A549 (cell line): ENCODE data around the gene TEDDM1. TPM values are rescaled to one million over a fixed set of nuclear protein-coding genes. Genes with fewer than 3 reads are reported as not detected.

ENCODE experiments used
- ATAC-seq, 2 experiments: fragments of 200-7000 bp in 1 of 2; fragments of >200 bp in 1 of 2; cut with Nextera tagmentation in 1 of 2; cut with Tn5 transposase in 1 of 2; 3 replicates each; pipeline versions ENCODE4 v1.8.0 to v1.9.1; 2018 to 2020; ENCODE audit warnings: mild to moderate bottlenecking in 1 of 2, moderate library complexity in 1 of 2
- CTCF ChIA-PET: fragments of 300-600 bp; sonication (Branson Sonifier 250); formaldehyde crosslinking; extraction: SDS; loops from one replicate; lab custom pipeline; 2021; ENCODE audit warnings: antibody characterized with exemption, inconsistent platforms; lab: Yijun Ruan, JAX
- POLR2A ChIA-PET: fragments of 350-600 bp; formaldehyde crosslinking; extraction: SDS; loops from one replicate; lab custom pipeline; 2021; ENCODE audit warnings: antibody characterized with exemption, inconsistent platforms; lab: Yijun Ruan, JAX
- DNase-seq, 2 experiments: peaks; one replicate each; pipeline versions ENCODE4 v3.0.0 to v3.0.0-alpha.2; 2011 to 2016; ENCODE audit warnings: low read depth in 1 of 2, low spot score in 1 of 2
- FAIRE-seq: peaks from 2 replicates; lab custom pipeline; 2011; peaks lifted over from hg19 to GRCh38; lab: Jason Lieb, UNC
- H3K27ac ChIP-seq, 2 experiments: fragments of >200 bp; sonication (Bioruptor Twin); formaldehyde crosslinking; 3 replicates each; pipeline ENCODE4 v1.5.1; 2016 to 2017
- H3K4me1 ChIP-seq: fragments of >200 bp; sonication (Bioruptor Twin); formaldehyde crosslinking; 3 replicates; pipeline ENCODE4 v1.6.1; 2016
- H3K4me2 ChIP-seq: fragments of >200 bp; sonication (Bioruptor Twin); formaldehyde crosslinking; 3 replicates; pipeline ENCODE4 v1.6.1; 2016
- H3K4me3 ChIP-seq: fragments of >200 bp; sonication (Bioruptor Twin); formaldehyde crosslinking; 3 replicates; pipeline ENCODE4 v1.5.1; 2016
- H3K9me3 ChIP-seq: fragments of >200 bp; sonication (Bioruptor Twin); formaldehyde crosslinking; 3 replicates; pipeline ENCODE4 v1.6.1; 2016
- EHF ChIP-seq: fragments of 250-450 bp; sonication (Bioruptor Pico); IDR thresholded peaks from 2 replicates; pipeline ENCODE4 v1.5.0; 2020; ENCODE audit warnings: mild to moderate bottlenecking
- GATA3 ChIP-seq: IDR thresholded peaks from 2 replicates; pipeline ENCODE4 v1.6.1; 2012; ENCODE audit warnings: borderline replicate concordance
- HDAC2 ChIP-seq: fragments of 200-600 bp; sonication (generic); IDR thresholded peaks from 2 replicates; pipeline ENCODE4 v1.6.1; 2016
- NPAS2 ChIP-seq: fragments of 250-450 bp; sonication (Bioruptor Pico); IDR thresholded peaks from 2 replicates; pipeline ENCODE4 v1.8.0; 2022; ENCODE audit warnings: mild to moderate bottlenecking, moderate library complexity, borderline replicate concordance
- RCOR1 ChIP-seq: fragments of 150-350 bp; IDR thresholded peaks from 2 replicates; pipeline ENCODE4 v1.6.1; 2014; ENCODE audit warnings: antibody characterized with exemption, low read length, low read depth
- SREBF2 ChIP-seq: fragments of 450-650 bp; IDR thresholded peaks from 2 replicates; pipeline ENCODE4 v1.6.1; 2014; ENCODE audit warnings: mild to moderate bottlenecking, moderate library complexity
- ZFP36 ChIP-seq: fragments of 450-650 bp; IDR thresholded peaks from 2 replicates; pipeline ENCODE4 v1.6.1; 2014; ENCODE audit warnings: borderline replicate concordance; ENCODE audit not compliant: partially characterized antibody
- WGBS: methylation state at CpG from one replicate; pipeline ENCODE4 v1.1.6; 2017; ENCODE audit errors: missing lambda C conversion rate; 5-methylcytosine and 5-hydroxymethylcytosine counted together
- polyA plus RNA-seq, 4 experiments: library from polyadenylated mRNA; depleted of rRNA in 3 of 4; stranded (reverse); fragments of >200 nt; fragmentation: RNase III in 1 of 4; extraction: RNeasy Plus Mini Kit Qiagen cat#74134 plus additional on column Dnase treatment in 1 of 4; gene quantifications; 2 replicates in 3 of 4; 3 replicates in 1 of 4; pipeline ENCODE4 v1.2.3, GENCODE V29; 2011 to 2017
- TF ChIP-seq, protein P1 (sequence below): IDR thresholded peaks from 2 replicates; pipeline ENCODE4 v1.6.1; 2012; ENCODE audit warnings: low read depth, borderline replicate concordance
- TF ChIP-seq, protein P2 (sequence below): IDR thresholded peaks from 2 replicates; pipeline ENCODE4 v1.6.1; 2012

The TEDDM1 gene
- polyA plus RNA-seq, 2 of the 4 experiments (the other 2 are of a cell fraction), result not detected

DNA sequence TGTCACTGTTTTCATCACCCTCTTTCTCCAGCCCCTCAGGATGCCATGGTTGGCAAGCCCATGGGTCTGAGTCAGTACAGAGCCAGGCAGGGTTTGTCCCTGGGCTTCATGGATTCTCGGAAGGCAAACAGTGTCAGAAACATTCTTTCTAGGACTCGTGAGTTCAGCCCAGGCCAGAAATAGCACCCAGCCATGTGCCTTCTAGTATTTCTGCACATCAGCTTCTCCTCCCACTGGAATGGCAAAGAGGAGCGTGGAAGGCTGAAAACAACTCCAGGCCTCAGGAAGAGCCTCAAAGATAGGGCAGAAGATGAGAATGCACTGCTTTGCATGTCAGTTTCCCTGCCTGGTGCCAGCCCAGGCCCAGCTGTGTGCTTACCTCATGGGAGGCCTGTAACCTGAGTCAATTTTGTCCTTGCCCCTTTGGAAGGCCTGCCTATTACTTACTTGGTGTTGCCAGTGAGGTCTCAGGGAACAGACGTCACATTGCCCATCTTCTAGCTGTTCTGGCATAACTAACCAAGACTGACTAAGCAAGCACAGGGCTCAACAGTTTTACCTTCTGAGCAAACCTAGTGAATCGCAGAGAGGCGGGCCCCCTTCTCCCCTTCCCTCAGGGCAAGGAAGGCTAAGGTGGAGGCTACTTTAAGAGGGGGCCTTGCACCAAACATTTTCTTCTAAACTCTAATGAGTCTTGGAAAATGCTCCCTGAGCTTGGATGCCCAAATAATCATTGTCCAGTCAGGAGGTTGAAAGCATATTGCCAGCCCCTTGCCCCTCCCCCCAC lies 51.3 kb downstream of the TEDDM1 start:
- POLR2A ChIA-PET, result interaction anchor here (0.6 kb wide), 1 partner anchor 103 kb away, joined by 5 read pairs; no protein-coding TSS in a partner anchor
- no peak for ATAC-seq
- no peak for DNase-seq
- WGBS, result 72% methylated on average over 6 of the region's 6 CpGs
- no peak overlapping the region for H3K4me2 ChIP-seq
- no peak overlapping the region for H3K27ac ChIP-seq
- no peaks in the 10 kb centered on the region for H3K9me3 ChIP-seq
- no peak for FAIRE-seq
- TF ChIP-seq EHF (CRISPR knock-in tag), result no peak
- no peak for TF ChIP-seq SREBF2
- TF ChIP-seq, protein P1, sequence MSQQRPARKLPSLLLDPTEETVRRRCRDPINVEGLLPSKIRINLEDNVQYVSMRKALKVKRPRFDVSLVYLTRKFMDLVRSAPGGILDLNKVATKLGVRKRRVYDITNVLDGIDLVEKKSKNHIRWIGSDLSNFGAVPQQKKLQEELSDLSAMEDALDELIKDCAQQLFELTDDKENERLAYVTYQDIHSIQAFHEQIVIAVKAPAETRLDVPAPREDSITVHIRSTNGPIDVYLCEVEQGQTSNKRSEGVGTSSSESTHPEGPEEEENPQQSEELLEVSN, result no peak
- no peak for TF ChIP-seq ZFP36
- TF ChIP-seq RCOR1, result no peak
- no peak for TF ChIP-seq NPAS2 (CRISPR knock-in tag)
- no peak for TF ChIP-seq HDAC2
- TF ChIP-seq GATA3, result no peak
- TF ChIP-seq, protein P2, sequence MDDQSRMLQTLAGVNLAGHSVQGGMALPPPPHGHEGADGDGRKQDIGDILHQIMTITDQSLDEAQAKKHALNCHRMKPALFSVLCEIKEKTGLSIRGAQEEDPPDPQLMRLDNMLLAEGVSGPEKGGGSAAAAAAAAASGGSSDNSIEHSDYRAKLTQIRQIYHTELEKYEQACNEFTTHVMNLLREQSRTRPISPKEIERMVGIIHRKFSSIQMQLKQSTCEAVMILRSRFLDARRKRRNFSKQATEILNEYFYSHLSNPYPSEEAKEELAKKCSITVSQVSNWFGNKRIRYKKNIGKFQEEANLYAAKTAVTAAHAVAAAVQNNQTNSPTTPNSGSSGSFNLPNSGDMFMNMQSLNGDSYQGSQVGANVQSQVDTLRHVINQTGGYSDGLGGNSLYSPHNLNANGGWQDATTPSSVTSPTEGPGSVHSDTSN, result no peak
- H3K4me1 ChIP-seq, result no peaks in the 10 kb centered on the region
- no peak overlapping the region for H3K4me3 ChIP-seq
- CTCF ChIA-PET, result interaction anchor here (0.5 to 2.7 kb wide), 4 partner anchors 9 to 924 kb away, joined by 3 to 10 read pairs (median 4); no protein-coding TSS in a partner anchor

Other genes starting within 250 kb of the TEDDM1 start
- gene GLUL, start 8.9 kb downstream of the TEDDM1 start, polyA plus RNA-seq (2011; rRNA removed), result 33.0 and 41.7 TPM in 2 replicates
- 16.3 to 26.9 TPM (median 24.2 TPM) in 3 replicates for gene GLUL, start 8.9 kb downstream of the TEDDM1 start, polyA plus RNA-seq (2017; fragmentation: RNase III; extraction: RNeasy Plus Mini Kit Qiagen cat#74134 plus additional on column Dnase treatment)
- gene RGSL1, start 49.5 kb upstream of the TEDDM1 start, polyA plus RNA-seq (2011; rRNA removed), result not detected in 2 replicates
- gene RGSL1, start 49.5 kb upstream of the TEDDM1 start, polyA plus RNA-seq (2017; fragmentation: RNase III; extraction: RNeasy Plus Mini Kit Qiagen cat#74134 plus additional on column Dnase treatment), result not detected in 3 replicates
- 4.1 and 4.6 TPM in 2 replicates for gene RNASEL, start 188.6 kb upstream of the TEDDM1 start, polyA plus RNA-seq (2011; rRNA removed)
- 1.7 to 1.9 TPM (median 1.9 TPM) in 3 replicates for gene RNASEL, start 188.6 kb upstream of the TEDDM1 start, polyA plus RNA-seq (2017; fragmentation: RNase III; extraction: RNeasy Plus Mini Kit Qiagen cat#74134 plus additional on column Dnase treatment)
- 0.30 and 0.45 TPM in 2 replicates for gene RGS16, start 203.7 kb upstream of the TEDDM1 start, polyA plus RNA-seq (2011; rRNA removed)
- gene RGS16, start 203.7 kb upstream of the TEDDM1 start, polyA plus RNA-seq (2017; fragmentation: RNase III; extraction: RNeasy Plus Mini Kit Qiagen cat#74134 plus additional on column Dnase treatment), result 0.13 to 0.15 TPM (median 0.13 TPM) in 3 replicates